Measurements from ENCODE around the gene PTPN1. TPM values are rescaled to one million over a fixed set of nuclear protein-coding genes. Genes with fewer than 3 reads are reported as not detected.

Gene PTPN1
- total and polyA plus RNA-seq, 2 of the 13 experiments (the other 11 are each of a cell fraction or from before 2014, with no cell fraction given), result 17.7 to 37.2 TPM

GRCh38 chr20:50563133-50563944, 53.2 kb downstream of the PTPN1 start (continued):
- TF ChIP-seq ZNF276 (CRISPR knock-in tag; IDR thresholded peaks at IDR 0.05; ENCODE audit: low read depth) (no peak), ZFYVE20 (CRISPR knock-in tag; IDR thresholded peaks at IDR 0.05; ENCODE audit: borderline replicate concordance, low read depth) (no peak), HMG20B (CRISPR knock-in tag; conservative IDR thresholded peaks at IDR 0.05) (no peak), ZHX2 (IDR thresholded peaks at IDR 0.05; ENCODE audit: low read depth) (no peak), ZHX2 (CRISPR knock-in tag; IDR thresholded peaks at IDR 0.05; ENCODE audit: borderline replicate concordance) (no peak), ZNF780A (CRISPR knock-in tag; IDR thresholded peaks at IDR 0.05) (no peak), FOSL2 (CRISPR knock-in tag; IDR thresholded peaks at IDR 0.05) (peak; percentile 58), SAP130 (CRISPR knock-in tag; IDR thresholded peaks at IDR 0.05; ENCODE audit: low read depth) (0 out of 2 replicates have a peak, but pooled peaks have one; percentile 24), PCBP2 (optimal IDR thresholded peaks at IDR 0.05; ENCODE audit: low read depth, low read length, poor library complexity, severe bottlenecking) (peak; percentile 66), PCBP1 (IDR thresholded peaks at IDR 0.05; ENCODE audit: borderline replicate concordance, low read depth, low read length) (no peak), CENPBD1 (CRISPR knock-in tag; IDR thresholded peaks at IDR 0.05; ENCODE audit: borderline replicate concordance, low read depth) (no peak), CERS6 (CRISPR knock-in tag; IDR thresholded peaks at IDR 0.05) (no peak), ATF5 (CRISPR knock-in tag; IDR thresholded peaks at IDR 0.05; ENCODE audit: low read depth) (no peak), ZSCAN30 (CRISPR knock-in tag; IDR thresholded peaks at IDR 0.05) (no peak), ZNF841 (CRISPR knock-in tag; IDR thresholded peaks at IDR 0.05; ENCODE audit: borderline replicate concordance) (no peak), ZNF644 (CRISPR knock-in tag; IDR thresholded peaks at IDR 0.05; ENCODE audit: low read depth) (peak; percentile 77), MTF2 (CRISPR knock-in tag; IDR thresholded peaks at IDR 0.05; ENCODE audit: borderline replicate concordance) (no peak), ZNF616 (CRISPR knock-in tag; IDR thresholded peaks at IDR 0.05; ENCODE audit: low read depth) (no peak)
